Activated naive CD4-positive, alpha-beta T cell treated with anti-CD3 and anti-CD28 coated beads, Interleukin-2, amount 50 U/mL, for 16 hours (primary cell): ENCODE measurements around the gene CCDC146.

Source experiments
- DNase-seq: peaks from one replicate; pipeline ENCODE4 v3.0.0-alpha.2; 2020

The CCDC146 gene

GRCh38 chr7:77335581-77335980 lies 213.2 kb downstream of the CCDC146 start:
- DNase-seq = no peak

- no peak for DNase-seq
These were observed 215.1 kb downstream of the CCDC146 start for GRCh38 chr7:77337456-77337990.

- DNase-seq = no peak
These were observed 215.8 kb downstream of the CCDC146 start for GRCh38 chr7:77338260-77338659.

GRCh38 chr7:77338883-77339629 lies 216.6 kb downstream of the CCDC146 start:
- DNase-seq = no peak

- no peak for DNase-seq
These were observed 217.3 kb downstream of the CCDC146 start for GRCh38 chr7:77339726-77340125.
